K562 (cell line): ENCODE results near the gene HIVEP3. TPM values are rescaled to one million over a fixed set of nuclear protein-coding genes. Genes with fewer than 3 reads are reported as not detected.

ENCODE experiments used
- ATAC-seq: fragments of 200-7000 bp; cut with Tn5 transposase; 3 replicates; pipeline ENCODE4 v1.9.1; 2020; ENCODE audit warnings: moderate library complexity
- BruUV-seq: library from RNA; stranded (reverse); fragments of 400-500 nt; replicated peaks from 2 replicates; lab custom pipeline; 2021; lab: Mats Ljungman, UMichigan
- CTCF ChIA-PET: fragments of 300-600 bp; formaldehyde crosslinking; extraction: SDS; loops from one replicate; lab custom pipeline; 2021; ENCODE audit warnings: low intra/inter-chr PET ratio; lab: Yijun Ruan, JAX
- POLR2A ChIA-PET: fragments of 300-600, 350-650 bp; sonication (Branson Sonifier 250); formaldehyde crosslinking; extraction: SDS; loops from one replicate; lab custom pipeline; 2021; ENCODE audit warnings: antibody characterized with exemption, inconsistent platforms; lab: Yijun Ruan, JAX
- DNase-seq, 4 experiments: peaks; one replicate each; pipeline versions ENCODE4 v3.0.0 to v3.0.0-alpha.2; 2011 to 2018; ENCODE audit warnings: low spot score in 3 of 4, mixed read lengths in 3 of 4; ENCODE audit errors: extremely low read depth in 1 of 4
- FAIRE-seq: peaks from 2 replicates; lab custom pipeline; 2011; peaks lifted over from hg19 to GRCh38; lab: Jason Lieb, UNC
- H2AFZ ChIP-seq: 2 replicates; pipeline ENCODE4 v1.6.0; 2011; ENCODE audit warnings: low read depth, low read length, control low read depth, inconsistent platforms
- H3K27ac ChIP-seq: fragments of 200-600 bp; 3 replicates; pipeline ENCODE4 v1.8.0; 2011; ENCODE audit warnings: low read depth, mild to moderate bottlenecking, control low read depth, inconsistent platforms, low read length, moderate library complexity, mixed read lengths; ENCODE audit errors: extremely low read depth
- H3K27me3 ChIP-seq, 2 experiments: fragments of 300-600 bp in 1 of 2; 2 replicates in 1 of 2; 3 replicates in 1 of 2; pipeline versions ENCODE4 v1.6.0 to v1.8.0; 2011; ENCODE audit warnings: inconsistent platforms in 2 of 2, low read length in 2 of 2, mild to moderate bottlenecking in 1 of 2, mixed read lengths in 1 of 2, moderate library complexity in 1 of 2; ENCODE audit not compliant: control insufficient read depth in 2 of 2, insufficient read depth in 2 of 2
- H3K36me3 ChIP-seq: fragments of 300-600 bp; 3 replicates; pipeline ENCODE4 v1.8.0; 2011; ENCODE audit warnings: mild to moderate bottlenecking, low read length, inconsistent platforms; ENCODE audit not compliant: control insufficient read depth, insufficient read depth
- H3K4me1 ChIP-seq, 2 experiments: fragments of 200-600 bp in 1 of 2; replicated peaks in 1 of 2; 2 replicates in 1 of 2; 3 replicates in 1 of 2; pipeline versions ENCODE4 v1.5.1 to v1.8.0; 2011; ENCODE audit warnings: inconsistent platforms in 2 of 2, low read length in 2 of 2, mild to moderate bottlenecking in 1 of 2, mixed read lengths in 1 of 2, moderate library complexity in 1 of 2; ENCODE audit not compliant: control insufficient read depth in 2 of 2, insufficient read depth in 2 of 2
- H3K4me2 ChIP-seq: 2 replicates; pipeline ENCODE4 v1.6.1; 2011; ENCODE audit warnings: low read length, control low read depth, inconsistent platforms, mixed read lengths; ENCODE audit not compliant: insufficient read depth
- H3K4me3 ChIP-seq: fragments of 200-600 bp; sonication (generic), shearing (Covaris generic); 2 replicates; pipeline ENCODE4 v1.5.1; 2016; ENCODE audit warnings: control low read depth, inconsistent platforms
- H3K79me2 ChIP-seq: fragments of 200-600 bp; 3 replicates; pipeline ENCODE4 v1.8.0; 2011; ENCODE audit warnings: low read length, inconsistent platforms; ENCODE audit not compliant: control insufficient read depth, insufficient read depth
- H3K9ac ChIP-seq, 2 experiments: 2 replicates each; pipeline versions ENCODE4 v1.6.0 to v1.6.1; 2011; ENCODE audit warnings: low read depth in 2 of 2, low read length in 2 of 2, control low read depth in 1 of 2, inconsistent platforms in 1 of 2, mild to moderate bottlenecking in 1 of 2, mixed read lengths in 1 of 2; ENCODE audit not compliant: insufficient read depth in 1 of 2
- H3K9me1 ChIP-seq: one replicate; pipeline ENCODE4 v1.6.0; 2011; ENCODE audit warnings: inconsistent platforms, mild to moderate bottlenecking, low read length, moderate library complexity; ENCODE audit not compliant: control insufficient read depth, insufficient read depth
- H3K9me3 ChIP-seq: replicated peaks from 2 replicates; pipeline ENCODE4 v1.5.1; 2011; ENCODE audit warnings: low read depth, low read length, inconsistent platforms; ENCODE audit not compliant: control insufficient read depth, insufficient read depth
- H4K20me1 ChIP-seq: replicated peaks from 2 replicates; pipeline ENCODE4 v1.6.1; 2011; ENCODE audit warnings: low read length, inconsistent platforms, mixed read lengths; ENCODE audit not compliant: control insufficient read depth, insufficient read depth
- CBFB ChIP-seq: sonication (generic); formaldehyde crosslinking; IDR thresholded peaks from 2 replicates; pipeline ENCODE4 v1.4.0; 2020; ENCODE audit warnings: mild to moderate bottlenecking, missing genetic modification reagents
- FUS ChIP-seq: fragments of 200-400 bp; formaldehyde crosslinking; optimal IDR thresholded peaks from 2 replicates; pipeline ENCODE3; 2017; ENCODE audit warnings: low read depth, low read length
- MED1 ChIP-seq: sonication (generic); formaldehyde crosslinking; IDR thresholded peaks from 2 replicates; pipeline ENCODE4 v1.8.1; 2023; ENCODE audit warnings: missing genetic modification reagents, borderline replicate concordance
- NFRKB ChIP-seq: fragments of 450-650 bp; IDR thresholded peaks from 2 replicates; pipeline ENCODE4 v1.6.1; 2016; ENCODE audit warnings: low read depth
- POU5F1 ChIP-seq: fragments of 150-350 bp; IDR thresholded peaks from 2 replicates; pipeline ENCODE4 v1.6.1; 2014; ENCODE audit warnings: borderline replicate concordance, low read length, low read depth, mild to moderate bottlenecking; ENCODE audit not compliant: partially characterized antibody
- PTTG1 ChIP-seq: fragments of 450-650 bp; IDR thresholded peaks from 2 replicates; pipeline ENCODE4 v1.6.1; 2016; ENCODE audit warnings: low read depth, mild to moderate bottlenecking, missing genetic modification characterization, missing compliant biosample characterization
- ZNF41 ChIP-seq: fragments of 250-450 bp; sonication (Bioruptor Pico); conservative IDR thresholded peaks from 2 replicates; pipeline ENCODE4 v1.4.0; 2020; ENCODE audit warnings: mild to moderate bottlenecking
- ZNF436 ChIP-seq: fragments of 250-450, 450-650 bp; sonication (Bioruptor Pico); formaldehyde crosslinking; IDR thresholded peaks from 2 replicates; pipeline ENCODE4 v1.7.0; 2020; ENCODE audit warnings: mild to moderate bottlenecking
- WGBS: fragments of 100-300 bp; shearing (Covaris generic); methylation state at CpG from one replicate; pipeline ENCODE4 v1.1.6; 2016; ENCODE audit warnings: low coverage, mixed read lengths; ENCODE audit not compliant: insufficient coverage; ENCODE audit errors: missing lambda C conversion rate; 5-methylcytosine and 5-hydroxymethylcytosine counted together
- in situ Hi-C: fragments of 300-500 bp; cut with MboI; formaldehyde crosslinking; loops from 4 replicates; pipeline ENCODE4 v1.15.0; 2018; ENCODE audit warnings: inconsistent platforms, mixed read lengths
- intact Hi-C: fragments of 100-400 bp; cut with micrococcal nuclease; formaldehyde crosslinking; loops from 2 replicates; pipeline ENCODE4 v1.14.2; 2022
- polyA plus RNA-seq, 8 experiments: library from polyadenylated mRNA; depleted of rRNA in 4 of 8; stranded (reverse) in 5 of 8; unstranded in 3 of 8; fragments of >200 nt; fragmentation: Nextera tagmentation in 2 of 8; fragmentation: Illumina TruSeq in 1 of 8; extraction: Ambion mirVana in 2 of 8; extraction: Trizol in 1 of 8; gene quantifications; 2 replicates each; pipeline versions ENCODE4 v1.2.1 to v1.2.3, GENCODE V29; 2011 to 2014; ENCODE audit warnings: inconsistent platforms in 1 of 8, missing spikeins in 1 of 8
- total RNA-seq, 7 experiments: library from RNA; depleted of rRNA in 6 of 7; stranded (reverse); fragments of >200 nt in 6 of 7; fragmentation: Illumina TruSeq in 2 of 7; extraction: Trizol in 2 of 7; gene quantifications; 2 replicates each; pipeline versions ENCODE4 v1.2.1 to v1.2.3, GENCODE V29; 2011 to 2021; ENCODE audit warnings: low replicate concordance in 1 of 7
- TF ChIP-seq, protein P1 (sequence below), 2 experiments: fragments of 450-650 bp; IDR thresholded peaks; 2 replicates each; pipeline ENCODE4 v1.6.1; 2016

HIVEP3 gene
- total and polyA plus RNA-seq, 9 of the 15 experiments (the other 6 are each of a cell fraction or from before 2014, with no cell fraction given) = 0.09 to 0.58 (median 0.34) TPM; not detected in 1

DNA sequence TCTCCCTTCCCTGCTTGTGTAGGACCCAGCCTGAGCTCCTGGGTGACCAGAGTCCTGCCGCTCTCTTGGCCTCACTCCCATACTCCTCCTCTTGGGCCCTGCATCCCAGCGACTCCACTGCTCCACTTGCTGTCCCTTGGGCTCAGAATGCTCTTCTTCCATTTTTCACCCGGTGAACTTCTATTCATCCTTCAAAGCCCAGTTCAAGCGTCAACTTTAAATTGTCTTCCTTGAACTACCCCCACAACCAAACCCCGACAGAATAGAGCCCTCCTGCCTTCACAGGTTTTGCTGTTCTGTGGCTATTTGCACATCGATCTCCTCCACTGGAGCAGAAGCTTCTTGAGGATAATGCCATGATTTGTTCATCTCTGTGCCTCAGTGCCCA, 218.9 kb downstream of the HIVEP3 start:
- BruUV-seq = no TSS peak
- H3K4me1 ChIP-seq = no peaks in the 10 kb centered on the region
- CTCF ChIA-PET = no interaction called here
- no peaks in the 10 kb centered on the region for H3K79me2 ChIP-seq
- 0% methylated on average over 6 of the region's 6 CpGs for WGBS
- H4K20me1 ChIP-seq = no peaks in the 10 kb centered on the region; the same call in 1 of the 2 replicates
- TF ChIP-seq CBFB = no peak
- no peak for TF ChIP-seq PTTG1
- TF ChIP-seq, protein P1, sequence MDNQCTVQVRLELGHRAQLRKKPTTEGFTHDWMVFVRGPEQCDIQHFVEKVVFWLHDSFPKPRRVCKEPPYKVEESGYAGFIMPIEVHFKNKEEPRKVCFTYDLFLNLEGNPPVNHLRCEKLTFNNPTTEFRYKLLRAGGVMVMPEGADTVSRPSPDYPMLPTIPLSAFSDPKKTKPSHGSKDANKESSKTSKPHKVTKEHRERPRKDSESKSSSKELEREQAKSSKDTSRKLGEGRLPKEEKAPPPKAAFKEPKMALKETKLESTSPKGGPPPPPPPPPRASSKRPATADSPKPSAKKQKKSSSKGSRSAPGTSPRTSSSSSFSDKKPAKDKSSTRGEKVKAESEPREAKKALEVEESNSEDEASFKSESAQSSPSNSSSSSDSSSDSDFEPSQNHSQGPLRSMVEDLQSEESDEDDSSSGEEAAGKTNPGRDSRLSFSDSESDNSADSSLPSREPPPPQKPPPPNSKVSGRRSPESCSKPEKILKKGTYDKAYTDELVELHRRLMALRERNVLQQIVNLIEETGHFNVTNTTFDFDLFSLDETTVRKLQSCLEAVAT (IDR thresholded peaks at IDR 0.05) = no peak
- no peak for TF ChIP-seq POU5F1
- TF ChIP-seq MED1 = no peak
- TF ChIP-seq ZNF436 (CRISPR knock-in tag) = no peak
- no peak for TF ChIP-seq FUS
- no peak for TF ChIP-seq NFRKB
- no peak for TF ChIP-seq ZNF41 (CRISPR knock-in tag)
- TF ChIP-seq, all 486 proteins: peak for 0
- Histone ChIP-seq H3K9me3 (no peaks in the 10 kb centered on the region), H3K9me1 (no peaks in the 10 kb centered on the region), H3K4me2 (no peak overlapping the region), H2AFZ (no peak overlapping the region), H3K4me3 (no peak overlapping the region), H3K9ac (no peak overlapping the region), H3K27ac (no peak overlapping the region), H3K36me3 (no peaks in the 10 kb centered on the region), H3K27me3 (peaks cover 12 to 57% of the 10 kb centered on the region in 2 experiments; a peak in 4 of 5 replicates)
- no peak for FAIRE-seq
- no peak for DNase-seq
- ATAC-seq = no peak
- intact Hi-C loops = no loop called here
- POLR2A ChIA-PET = no interaction called here
- in situ Hi-C loops = no loop called here
